PC-9 (cell line): ENCODE results near the gene GLMN.
"Not testable (repeated sequence)": the region's sequence is repeated elsewhere in the genome, so short reads cannot be mapped to it uniquely, and the experiment has no call there.

Source experiments
- CTCF ChIP-seq: fragments of 200-600 bp; sonication (generic); conservative IDR thresholded peaks from 2 replicates; pipeline ENCODE4 v1.6.1; 2017; ENCODE audit warnings: mixed run types, antibody characterized with exemption, mild to moderate bottlenecking, moderate library complexity
- EZH2 ChIP-seq: fragments of 200-600 bp; sonication (generic); IDR thresholded peaks from 2 replicates; pipeline ENCODE4 v1.8.0; 2017; ENCODE audit warnings: antibody characterized with exemption, low read depth

GRCh38 chr1:92279781-92280180 lies 19.0 kb downstream of the GLMN start:
- not testable (repeated sequence) for TF ChIP-seq CTCF, EZH2
